ENCODE data around the gene C2orf72. TPM values are rescaled to one million over a fixed set of nuclear protein-coding genes. Genes with fewer than 3 reads are reported as not detected.

Gene C2orf72
- total and polyA plus RNA-seq, 2 of the 13 experiments (the other 11 are each of a cell fraction or from before 2014, with no cell fraction given) = 147 to 203 TPM

DNA sequence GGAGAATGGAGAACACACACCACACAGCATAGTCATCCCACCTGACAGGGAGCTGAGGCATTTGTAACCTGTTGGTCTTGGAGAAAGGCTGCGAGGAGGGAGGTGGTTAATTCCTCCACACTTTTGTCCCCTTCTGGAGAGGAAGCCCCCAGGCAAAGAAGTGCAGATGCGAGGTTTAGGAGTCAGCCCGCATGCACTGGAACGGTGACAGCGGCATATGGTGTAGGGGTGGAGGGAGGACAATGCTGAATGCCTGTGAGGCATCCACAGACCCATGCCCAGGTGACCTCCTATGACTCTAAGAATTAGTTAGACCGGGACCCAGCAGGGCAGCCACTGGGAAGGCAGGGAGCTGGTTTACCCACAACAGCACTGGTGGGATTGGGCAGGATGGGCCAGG is 29.2 kb upstream of the C2orf72 start:
- in situ Hi-C loops (cut with HindIII; ENCODE audit: extremely low pct_ligation_motif_present, low pct_unique_long_range_greater_than_20kb) = no loop called here
- TF ChIP-seq ZNF20 (CRISPR knock-in tag; IDR thresholded peaks at IDR 0.05) (no peak), KLF11 (CRISPR knock-in tag; IDR thresholded peaks at IDR 0.05) (no peak), ZNF318 (CRISPR knock-in tag; IDR thresholded peaks at IDR 0.05) (no peak), RBM39 (IDR thresholded peaks at IDR 0.05; ENCODE audit: low read depth, low read length, poor library complexity, severe bottlenecking) (no peak), ZNF317 (CRISPR knock-in tag; IDR thresholded peaks at IDR 0.05) (no peak), ZNF451 (CRISPR knock-in tag; IDR thresholded peaks at IDR 0.05) (no peak), ZNF205 (CRISPR knock-in tag; IDR thresholded peaks at IDR 0.05) (no peak), SYNCRIP (IDR thresholded peaks at IDR 0.05; ENCODE audit: insufficient read depth, low read depth, low read length) (no peak), THAP11 (CRISPR knock-in tag; IDR thresholded peaks at IDR 0.05) (no peak), ETV5 (CRISPR knock-in tag; IDR thresholded peaks at IDR 0.05; ENCODE audit: borderline replicate concordance) (no peak), ZNF615 (CRISPR knock-in tag; IDR thresholded peaks at IDR 0.05; ENCODE audit: borderline replicate concordance) (no peak), SIX1 (CRISPR knock-in tag; IDR thresholded peaks at IDR 0.05; ENCODE audit: borderline replicate concordance) (no peak), ZBTB21 (CRISPR knock-in tag; IDR thresholded peaks at IDR 0.05) (no peak), NR2F1 (CRISPR knock-in tag; IDR thresholded peaks at IDR 0.05) (no peak), JUND (CRISPR knock-in tag; IDR thresholded peaks at IDR 0.05) (no peak), RORA (CRISPR knock-in tag; IDR thresholded peaks at IDR 0.05) (no peak)
- TF ChIP-seq, protein P1, sequence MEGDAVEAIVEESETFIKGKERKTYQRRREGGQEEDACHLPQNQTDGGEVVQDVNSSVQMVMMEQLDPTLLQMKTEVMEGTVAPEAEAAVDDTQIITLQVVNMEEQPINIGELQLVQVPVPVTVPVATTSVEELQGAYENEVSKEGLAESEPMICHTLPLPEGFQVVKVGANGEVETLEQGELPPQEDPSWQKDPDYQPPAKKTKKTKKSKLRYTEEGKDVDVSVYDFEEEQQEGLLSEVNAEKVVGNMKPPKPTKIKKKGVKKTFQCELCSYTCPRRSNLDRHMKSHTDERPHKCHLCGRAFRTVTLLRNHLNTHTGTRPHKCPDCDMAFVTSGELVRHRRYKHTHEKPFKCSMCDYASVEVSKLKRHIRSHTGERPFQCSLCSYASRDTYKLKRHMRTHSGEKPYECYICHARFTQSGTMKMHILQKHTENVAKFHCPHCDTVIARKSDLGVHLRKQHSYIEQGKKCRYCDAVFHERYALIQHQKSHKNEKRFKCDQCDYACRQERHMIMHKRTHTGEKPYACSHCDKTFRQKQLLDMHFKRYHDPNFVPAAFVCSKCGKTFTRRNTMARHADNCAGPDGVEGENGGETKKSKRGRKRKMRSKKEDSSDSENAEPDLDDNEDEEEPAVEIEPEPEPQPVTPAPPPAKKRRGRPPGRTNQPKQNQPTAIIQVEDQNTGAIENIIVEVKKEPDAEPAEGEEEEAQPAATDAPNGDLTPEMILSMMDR (CRISPR knock-in tag; IDR thresholded peaks at IDR 0.05) = no peak

More for the DNA sequence above, 29.2 kb upstream of the C2orf72 start:
- Histone ChIP-seq H3K27me3 (ENCODE audit: control insufficient read depth in 1 of 2, insufficient read depth in 2 of 2, low read length in 2 of 2) (peaks cover 3 to 48% of the 10 kb centered on the region in 2 experiments; a peak in 4 of 5 replicates), H3K4me3 (replicated peaks in 1 of 3; ENCODE audit: insufficient read depth in 1 of 3, low read depth in 2 of 3, low read length in 3 of 3) (no peak overlapping the region), H2AFZ (ENCODE audit: low read length) (no peak overlapping the region), H3K9me3 (ENCODE audit: low read length) (peaks cover 4% of the 10 kb centered on the region; the same call in 1 of the 2 replicates), H3K9ac (ENCODE audit: insufficient read depth, low read depth, low read length) (no peak overlapping the region), H3K4me1 (ENCODE audit: insufficient read depth, low read length) (peaks cover 36% of the 10 kb centered on the region), H3K36me3 (replicated peaks in 1 of 2; ENCODE audit: control insufficient read depth in 1 of 2, insufficient read depth in 2 of 2, low read length in 2 of 2) (no peaks in the 10 kb centered on the region), H3K4me2 (ENCODE audit: low read depth, low read length) (no peak overlapping the region; the same call in 1 of the 2 replicates), H3K79me2 (ENCODE audit: insufficient read depth, low read length) (no peaks in the 10 kb centered on the region), H3K27ac (ENCODE audit: extremely low read length, insufficient read depth, low read length) (no peak overlapping the region), H4K20me1 (ENCODE audit: insufficient read depth, low read length) (no peaks in the 10 kb centered on the region)
- ChIA-PET CTCF (ENCODE audit: low intra/inter-chr PET ratio, low total read pairs) (no interaction called here), POLR2A (interaction anchor here (3.6 kb wide), 1 partner anchor 43 kb away, joined by 46 read pairs; no protein-coding TSS in a partner anchor)
- ATAC-seq (no peak), FAIRE-seq (no peak), DNase-seq (ENCODE audit: low spot score) (no peak)
- BruUV-seq (replicated peaks) = no TSS peak
- intact Hi-C loops (cut with micrococcal nuclease; ENCODE audit: unreplicated experiment) = no loop called here
- WGBS (ENCODE audit: low lambda C conversion rate) = 75% methylated on average over 6 of the region's 6 CpGs

Data from HepG2 (cell line).